Measurements from ENCODE around the gene TANC1. TPM values are rescaled to one million over a fixed set of nuclear protein-coding genes. Genes with fewer than 3 reads are reported as not detected.
A peak's percentile ranks its signal among the peaks of the same experiment; 100 is the strongest.

The TANC1 gene
- polyA plus RNA-seq, 1 donor (not counting 4 experiments of a cell fraction or from before 2014, with no cell fraction given), result 33.5 TPM

- H3K9me3 ChIP-seq (ENCODE audit: control insufficient read depth, low read depth, low read length), result peaks cover under 1% of the 10 kb centered on the region
- H3K79me2 ChIP-seq (ENCODE audit: control insufficient read depth, insufficient read depth, low read length), result peaks cover 49% of the 10 kb centered on the region
- peaks cover 57% of the 10 kb centered on the region for H3K4me1 ChIP-seq (ENCODE audit: control insufficient read depth, extremely low read depth, insufficient read depth, low read length)
- H3K9ac ChIP-seq (ENCODE audit: control insufficient read depth, extremely low read depth, insufficient read depth, low read length), result peak overlapping the region; percentile 46
- peak overlapping the region; percentile 72 for H3K4me2 ChIP-seq (ENCODE audit: control insufficient read depth, extremely low read depth, insufficient read depth, low read depth, low read length)
- dilution Hi-C loops (cut with MboI; ENCODE audit: extremely low pct_ligation_motif_present, low sequenced_read_pairs), result no loop called here
- H3K9me1 ChIP-seq (ENCODE audit: control insufficient read depth, extremely low read depth, insufficient read depth, low read length), result peaks cover 4% of the 10 kb centered on the region
- no peak overlapping the region for H2AFZ ChIP-seq (ENCODE audit: control insufficient read depth, low read length)
- no peak for TF ChIP-seq EZH2 (IDR thresholded peaks at IDR 0.05; ENCODE audit: low read length)
- no peak for TF ChIP-seq CTCF (optimal IDR thresholded peaks at IDR 0.05 in 1 of 3, IDR thresholded peaks at IDR 0.05 in 1 of 3, conservative IDR thresholded peaks at IDR 0.05 in 1 of 3; ENCODE audit: extremely low read depth in 1 of 3, insufficient read depth in 2 of 3, low read length in 3 of 3)
- H3K36me3 ChIP-seq (ENCODE audit: control insufficient read depth in 2 of 2, extremely low read depth in 1 of 2, insufficient read depth in 2 of 2, low read length in 2 of 2), result peaks cover 0 to 6% of the 10 kb centered on the region in 2 experiments
- H3K27ac ChIP-seq (ENCODE audit: control insufficient read depth, insufficient read depth, low read length), result peak overlapping the region; percentile 72
- H3K27me3 ChIP-seq (ENCODE audit: control insufficient read depth, extremely low read depth, insufficient read depth, low read length), result no peaks in the 10 kb centered on the region
- H4K20me1 ChIP-seq (ENCODE audit: control insufficient read depth, extremely low read depth, insufficient read depth, low read length), result no peaks in the 10 kb centered on the region
- H3K4me3 ChIP-seq (ENCODE audit: control insufficient read depth in 2 of 3, extremely low read depth in 1 of 3, insufficient read depth in 2 of 3, low read depth in 1 of 3, low read length in 3 of 3), result peak overlapping the region in 2 of 3 experiments; percentile 20 to 37
- FAIRE-seq, result peak; percentile 95
- no peak for DNase-seq (ENCODE audit: low read depth, low spot score)
Observed at GRCh38 chr2:159090514-159091201, 122.2 kb downstream of the TANC1 start.

DNA sequence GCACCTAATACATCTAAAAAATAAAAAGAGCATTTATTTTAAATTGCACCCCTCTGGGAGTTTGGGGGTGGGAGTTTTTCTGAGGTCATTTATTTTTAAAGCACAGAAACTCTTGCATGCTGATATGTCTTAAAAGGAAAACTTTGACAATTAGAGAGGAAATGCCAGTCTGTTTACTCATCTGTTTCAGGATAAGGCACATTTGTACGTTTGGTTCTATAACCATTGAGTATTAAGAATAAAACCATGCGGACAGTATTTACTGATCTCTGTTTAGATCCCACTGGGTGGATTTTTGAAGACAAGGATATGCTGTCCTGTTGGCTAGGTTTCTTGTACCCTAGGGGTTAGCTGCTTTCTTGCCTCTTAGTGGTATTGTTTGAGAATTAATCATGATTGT lies 122.9 kb downstream of the TANC1 start:
- Histone ChIP-seq H3K79me2 (ENCODE audit: control insufficient read depth, insufficient read depth, low read length) (peaks cover 48% of the 10 kb centered on the region), H3K4me1 (ENCODE audit: control insufficient read depth, extremely low read depth, insufficient read depth, low read length) (peaks cover 54% of the 10 kb centered on the region), H3K36me3 (ENCODE audit: control insufficient read depth in 2 of 2, extremely low read depth in 1 of 2, insufficient read depth in 2 of 2, low read length in 2 of 2) (peaks cover 0 to 3% of the 10 kb centered on the region in 2 experiments), H3K4me3 (ENCODE audit: control insufficient read depth in 2 of 3, extremely low read depth in 1 of 3, insufficient read depth in 2 of 3, low read depth in 1 of 3, low read length in 3 of 3) (peak overlapping the region in 1 of 3 experiments; percentile 14), H3K27ac (ENCODE audit: control insufficient read depth, insufficient read depth, low read length) (peak overlapping the region; percentile 72), H2AFZ (ENCODE audit: control insufficient read depth, low read length) (no peak overlapping the region), H3K27me3 (ENCODE audit: control insufficient read depth, extremely low read depth, insufficient read depth, low read length) (no peaks in the 10 kb centered on the region), H3K9me3 (ENCODE audit: control insufficient read depth, low read depth, low read length) (peaks cover 6% of the 10 kb centered on the region), H3K9ac (ENCODE audit: control insufficient read depth, extremely low read depth, insufficient read depth, low read length) (peak overlapping the region; percentile 2), H3K9me1 (ENCODE audit: control insufficient read depth, extremely low read depth, insufficient read depth, low read length) (peaks cover 4% of the 10 kb centered on the region), H3K4me2 (ENCODE audit: control insufficient read depth, extremely low read depth, insufficient read depth, low read depth, low read length) (peak overlapping the region; percentile 72), H4K20me1 (ENCODE audit: control insufficient read depth, extremely low read depth, insufficient read depth, low read length) (no peaks in the 10 kb centered on the region)
- FAIRE-seq, result peak; percentile 91
- DNase-seq (ENCODE audit: low read depth, low spot score), result no peak
- TF ChIP-seq CTCF (optimal IDR thresholded peaks at IDR 0.05 in 1 of 3, IDR thresholded peaks at IDR 0.05 in 1 of 3, conservative IDR thresholded peaks at IDR 0.05 in 1 of 3; ENCODE audit: extremely low read depth in 1 of 3, insufficient read depth in 2 of 3, low read length in 3 of 3), result no peak
- TF ChIP-seq EZH2 (IDR thresholded peaks at IDR 0.05; ENCODE audit: low read length), result no peak
- dilution Hi-C loops (cut with MboI; ENCODE audit: extremely low pct_ligation_motif_present, low sequenced_read_pairs), result no loop called here
